Smooth muscle cell (in vitro differentiated cells): ENCODE measurements around the gene TENM4. TPM values are rescaled to one million over a fixed set of nuclear protein-coding genes. Genes with fewer than 3 reads are reported as not detected.
A peak's percentile ranks its signal among the peaks of the same experiment; 100 is the strongest.

ENCODE experiments used
- DNase-seq: peaks from one replicate; lab custom pipeline; 2025; ENCODE audit not compliant: unreplicated experiment; lab: John Stamatoyannopoulos, UW
- H2AFZ ChIP-seq: fragments of 200-600 bp; sonication (generic); 2 replicates; pipeline ENCODE4 v1.6.0; 2016; ENCODE audit warnings: antibody characterized with exemption, low read depth, mild to moderate bottlenecking
- H3F3A ChIP-seq: fragments of 200-600 bp; sonication (generic); 2 replicates; pipeline ENCODE4 v1.6.0; 2017; ENCODE audit warnings: antibody characterized with exemption, low read depth
- H3K27ac ChIP-seq: fragments of 200-600 bp; sonication (generic); 2 replicates; pipeline ENCODE4 v1.5.1; 2016; ENCODE audit warnings: low read depth, mild to moderate bottlenecking
- H3K27me3 ChIP-seq: fragments of 200-600 bp; sonication (generic); 2 replicates; pipeline ENCODE4 v1.6.1; 2016; ENCODE audit warnings: low read depth, mild to moderate bottlenecking
- H3K36me3 ChIP-seq: fragments of 200-600 bp; sonication (generic); 2 replicates; pipeline ENCODE4 v1.5.1; 2016; ENCODE audit warnings: low read depth
- H3K4me1 ChIP-seq: fragments of 200-600 bp; sonication (generic); 2 replicates; pipeline ENCODE4 v1.5.1; 2016; ENCODE audit warnings: low read depth
- H3K4me2 ChIP-seq: fragments of 200-600 bp; sonication (generic); 2 replicates; pipeline ENCODE4 v1.6.0; 2016; ENCODE audit warnings: mild to moderate bottlenecking
- H3K4me3 ChIP-seq: fragments of 200-600 bp; sonication (generic); 2 replicates; pipeline ENCODE4 v1.5.1; 2016; ENCODE audit warnings: mild to moderate bottlenecking
- H3K79me2 ChIP-seq: fragments of 200-600 bp; sonication (generic); 2 replicates; pipeline ENCODE4 v1.6.0; 2016; ENCODE audit warnings: low read depth, mild to moderate bottlenecking
- H3K9ac ChIP-seq: fragments of 200-600 bp; sonication (generic); 2 replicates; pipeline ENCODE4 v1.6.0; 2016; ENCODE audit warnings: low read depth
- H3K9me3 ChIP-seq: fragments of 200-600 bp; sonication (generic); replicated peaks from 2 replicates; pipeline ENCODE4 v1.5.1; 2016; ENCODE audit warnings: low read depth
- H4K20me1 ChIP-seq: fragments of 200-600 bp; sonication (generic); 2 replicates; pipeline ENCODE4 v1.6.0; 2016; ENCODE audit warnings: low read depth
- WGBS: methylation state at CpG from one replicate; pipeline ENCODE4 v1.1.7; 2016; ENCODE audit warnings: low lambda C conversion rate; 5-methylcytosine and 5-hydroxymethylcytosine counted together
- polyA plus RNA-seq: library from polyadenylated mRNA; unstranded; fragments of >200 nt; fragmentation: Nextera tagmentation; extraction: Ambion mirVana; gene quantifications from 2 replicates; pipeline ENCODE4 v1.2.1, GENCODE V29; 2016
- total RNA-seq: library from RNA; depleted of rRNA; stranded (reverse); fragments of >200 nt; gene quantifications from 2 replicates; pipeline ENCODE4 v1.2.3, GENCODE V29; 2014
- TF ChIP-seq, protein P1 (sequence below): fragments of 200-600 bp; sonication (generic); IDR thresholded peaks from 2 replicates; pipeline ENCODE4 v1.5.1; 2017; ENCODE audit warnings: borderline replicate concordance, mild to moderate bottlenecking, antibody characterized with exemption; ENCODE audit not compliant: insufficient read depth, poor library complexity, severe bottlenecking

The TENM4 gene
- total and polyA plus RNA-seq, 2 experiments from 2014 or later = 31.6 to 38.2 TPM

DNA sequence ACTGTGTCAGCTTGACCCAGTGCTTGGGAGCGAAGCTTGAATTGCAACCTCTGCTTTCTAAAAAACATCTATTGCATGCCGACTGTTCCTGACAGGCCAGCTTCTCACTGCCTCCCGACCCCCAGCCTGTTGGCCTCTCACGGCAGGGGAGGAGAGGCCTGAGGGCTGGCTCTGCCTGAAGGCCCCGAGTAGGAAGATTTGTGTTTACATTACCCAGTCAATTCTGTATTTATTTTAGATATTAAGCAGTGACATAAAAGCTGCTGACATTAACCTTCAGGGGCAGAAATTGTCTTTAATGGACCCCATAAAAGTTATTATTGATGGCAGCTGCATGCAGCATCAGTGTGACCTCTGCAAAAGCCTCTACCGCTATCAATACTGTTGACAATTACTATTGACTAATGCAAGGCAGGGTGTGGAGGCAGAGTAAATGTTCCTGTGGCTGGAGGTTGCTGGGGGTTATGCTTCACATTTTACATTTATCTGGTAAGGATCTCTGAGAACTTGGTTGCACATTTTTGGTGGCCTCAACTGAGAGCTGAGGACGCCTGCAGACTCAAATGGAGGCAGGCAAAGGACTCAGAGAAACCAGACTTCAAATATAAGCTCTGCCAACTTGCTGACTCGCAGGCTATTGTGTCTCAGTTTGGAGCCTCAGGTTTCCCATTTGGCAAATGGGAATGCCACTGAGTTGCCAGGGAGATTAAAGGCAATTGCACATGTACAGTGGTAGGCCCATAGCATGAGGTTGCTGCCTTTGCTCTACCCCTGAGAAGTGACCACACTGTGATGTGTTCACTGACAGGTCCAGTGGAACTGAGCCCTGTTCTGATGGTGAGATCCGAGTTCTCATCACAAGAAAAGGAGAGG lies 380.5 kb downstream of the TENM4 start:
- Histone ChIP-seq H3K36me3 (no peaks in the 10 kb centered on the region), H3K4me2 (peak overlapping the region; percentile 9), H3K9ac (no peak overlapping the region), H3F3A (peaks cover 15% of the 10 kb centered on the region), H2AFZ (no peak overlapping the region), H3K4me3 (no peak overlapping the region), H4K20me1 (no peaks in the 10 kb centered on the region), H3K9me3 (no peaks in the 10 kb centered on the region), H3K79me2 (no peaks in the 10 kb centered on the region), H3K4me1 (peaks cover 18% of the 10 kb centered on the region), H3K27me3 (no peaks in the 10 kb centered on the region), H3K27ac (no peak overlapping the region)
- WGBS = 53% methylated on average over 9 of the region's 9 CpGs
- DNase-seq = no peak
- TF ChIP-seq, protein P1, sequence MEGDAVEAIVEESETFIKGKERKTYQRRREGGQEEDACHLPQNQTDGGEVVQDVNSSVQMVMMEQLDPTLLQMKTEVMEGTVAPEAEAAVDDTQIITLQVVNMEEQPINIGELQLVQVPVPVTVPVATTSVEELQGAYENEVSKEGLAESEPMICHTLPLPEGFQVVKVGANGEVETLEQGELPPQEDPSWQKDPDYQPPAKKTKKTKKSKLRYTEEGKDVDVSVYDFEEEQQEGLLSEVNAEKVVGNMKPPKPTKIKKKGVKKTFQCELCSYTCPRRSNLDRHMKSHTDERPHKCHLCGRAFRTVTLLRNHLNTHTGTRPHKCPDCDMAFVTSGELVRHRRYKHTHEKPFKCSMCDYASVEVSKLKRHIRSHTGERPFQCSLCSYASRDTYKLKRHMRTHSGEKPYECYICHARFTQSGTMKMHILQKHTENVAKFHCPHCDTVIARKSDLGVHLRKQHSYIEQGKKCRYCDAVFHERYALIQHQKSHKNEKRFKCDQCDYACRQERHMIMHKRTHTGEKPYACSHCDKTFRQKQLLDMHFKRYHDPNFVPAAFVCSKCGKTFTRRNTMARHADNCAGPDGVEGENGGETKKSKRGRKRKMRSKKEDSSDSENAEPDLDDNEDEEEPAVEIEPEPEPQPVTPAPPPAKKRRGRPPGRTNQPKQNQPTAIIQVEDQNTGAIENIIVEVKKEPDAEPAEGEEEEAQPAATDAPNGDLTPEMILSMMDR = no peak

DNA sequence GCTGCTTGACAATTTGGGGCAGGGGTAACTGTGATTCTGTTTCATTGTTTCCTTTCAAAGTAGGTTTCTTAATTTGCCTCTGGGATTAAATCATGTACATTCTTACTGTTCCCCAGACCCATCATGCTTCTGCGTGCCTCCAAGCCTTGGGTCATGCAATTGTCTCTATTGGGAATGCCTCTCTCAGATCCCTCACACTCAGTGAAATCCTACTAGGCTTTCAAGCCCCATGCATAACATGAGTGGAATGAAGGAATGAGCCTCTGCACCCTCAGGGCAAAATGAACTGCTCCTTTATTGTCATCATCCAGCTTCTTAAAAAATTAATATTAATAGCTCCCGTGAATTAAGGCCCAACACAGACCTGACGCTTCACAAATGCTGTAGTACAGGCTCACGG lies 381.7 kb downstream of the TENM4 start:
- peaks cover 18% of the 10 kb centered on the region for H3K4me1 ChIP-seq
- H4K20me1 ChIP-seq = no peaks in the 10 kb centered on the region
- no peaks in the 10 kb centered on the region for H3K27me3 ChIP-seq
- no peaks in the 10 kb centered on the region for H3K9me3 ChIP-seq
- H3K79me2 ChIP-seq = no peaks in the 10 kb centered on the region
- WGBS = 79% methylated on average over 4 of the region's 4 CpGs
- peak overlapping the region; percentile 9 for H3K4me2 ChIP-seq
- H3K27ac ChIP-seq = no peak overlapping the region
- H3K9ac ChIP-seq = no peak overlapping the region
- no peak overlapping the region for H3K4me3 ChIP-seq
- H2AFZ ChIP-seq = no peak overlapping the region
- peaks cover 17% of the 10 kb centered on the region for H3F3A ChIP-seq
- TF ChIP-seq, protein P1 = no peak
- H3K36me3 ChIP-seq = no peaks in the 10 kb centered on the region
- DNase-seq = no peak

DNA sequence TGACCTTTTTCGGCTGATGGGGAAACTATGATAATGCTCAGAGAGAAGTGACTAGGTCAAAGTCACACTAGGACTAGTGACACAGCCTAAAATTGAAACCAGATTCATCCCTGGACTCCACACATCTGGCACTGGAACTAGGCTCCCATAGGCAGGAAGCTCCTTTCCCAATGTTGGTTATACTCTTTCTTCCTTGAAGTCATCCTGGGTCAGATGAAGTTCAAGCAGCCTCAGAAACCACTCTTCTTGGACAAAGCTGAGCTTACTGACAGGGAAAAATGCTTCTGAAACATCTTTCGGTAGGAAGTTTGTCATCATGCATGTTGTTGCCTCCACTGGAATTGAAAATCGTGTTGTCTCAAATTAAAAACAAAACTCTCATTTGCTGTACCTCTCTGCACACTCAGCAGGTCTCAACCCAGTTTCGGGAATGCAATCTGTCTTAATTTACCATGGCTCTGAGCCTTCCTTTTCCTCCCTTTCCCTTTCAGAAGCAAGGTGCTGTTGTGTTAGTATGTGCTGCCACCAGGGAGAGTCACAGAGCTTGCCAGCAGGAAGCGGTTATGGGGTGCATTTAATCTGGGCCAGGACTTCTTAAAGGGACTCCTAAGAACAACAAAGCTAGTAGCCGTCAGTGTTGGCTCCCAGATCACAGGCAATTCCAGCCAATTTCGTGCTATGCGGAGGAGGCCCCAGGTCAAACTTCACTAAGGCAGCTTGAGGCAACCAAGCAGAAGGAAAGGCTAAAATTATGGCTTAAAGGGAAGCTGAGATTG lies 384.8 kb downstream of the TENM4 start:
- 83% methylated on average over 8 of the region's 8 CpGs for WGBS
- H3K4me2 ChIP-seq = no peak overlapping the region
- TF ChIP-seq, protein P1 = no peak

More for the DNA sequence above, 384.8 kb downstream of the TENM4 start:
- Histone ChIP-seq H3F3A (peaks cover 19% of the 10 kb centered on the region), H3K27ac (no peak overlapping the region), H3K27me3 (no peaks in the 10 kb centered on the region), H3K9ac (no peak overlapping the region), H2AFZ (no peak overlapping the region), H3K36me3 (no peaks in the 10 kb centered on the region), H3K79me2 (no peaks in the 10 kb centered on the region), H4K20me1 (no peaks in the 10 kb centered on the region), H3K4me3 (no peak overlapping the region), H3K4me1 (peaks cover 18% of the 10 kb centered on the region), H3K9me3 (no peaks in the 10 kb centered on the region)
- no peak for DNase-seq
